22Rv1 (cell line): ENCODE data around the gene NUP107.

Experiments
- CTCF ChIP-seq: fragments of 450-650 bp; IDR thresholded peaks from 2 replicates; pipeline ENCODE4 v1.5.1; 2017; ENCODE audit warnings: mild to moderate bottlenecking
- ZFX ChIP-seq: fragments of 450-650 bp; IDR thresholded peaks from 2 replicates; pipeline ENCODE4 v1.6.1; 2017; ENCODE audit warnings: antibody characterized with exemption, borderline replicate concordance

DNA sequence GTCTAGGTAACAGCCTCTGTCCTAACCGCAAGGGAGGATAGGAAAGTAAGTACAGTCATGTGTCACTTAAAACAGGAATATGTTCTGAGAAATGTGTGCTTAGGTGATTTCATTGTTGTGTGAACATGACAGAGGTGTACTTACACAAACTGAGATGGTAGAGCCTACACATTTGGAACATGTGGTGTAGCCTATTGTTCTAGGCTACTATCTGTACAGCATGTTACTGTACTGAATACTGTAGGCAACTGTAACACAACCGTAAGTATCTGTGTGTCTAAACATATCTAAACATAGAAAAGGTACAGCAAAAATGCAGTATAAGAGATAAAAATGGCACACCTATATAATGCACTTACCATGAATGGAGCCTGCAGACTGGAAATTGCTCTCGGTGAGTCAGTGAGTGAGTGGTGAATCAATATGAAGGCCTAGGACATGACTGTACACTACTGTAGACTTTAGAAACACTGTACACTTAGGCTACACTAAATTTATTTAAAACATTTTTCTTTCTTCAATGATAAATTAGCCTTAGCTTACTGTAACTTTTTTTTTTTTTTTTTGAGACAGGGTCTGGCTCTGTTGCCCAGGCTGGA lies 108.0 kb downstream of the NUP107 start:
- TF ChIP-seq CTCF: no peak
- TF ChIP-seq ZFX: no peak
